DOHH2 (cell line): ENCODE data around the gene TRIM66.

Experiments used
- H3F3A ChIP-seq: fragments of 200-600 bp; sonication (generic), shearing (Covaris generic); 2 replicates; pipeline ENCODE4 v1.6.0; 2016; ENCODE audit warnings: antibody characterized with exemption, mild to moderate bottlenecking; ENCODE audit not compliant: control insufficient read depth, insufficient read depth
- H3K27ac ChIP-seq: fragments of 200-600 bp; sonication (generic); 2 replicates; pipeline ENCODE4 v1.5.1; 2014; ENCODE audit warnings: low read depth, mild to moderate bottlenecking, low read length, moderate library complexity
- H3K27me3 ChIP-seq: fragments of 200-600 bp; sonication (generic); 2 replicates; pipeline ENCODE4 v1.6.1; 2014; ENCODE audit warnings: mild to moderate bottlenecking, low read length, mixed read lengths; ENCODE audit not compliant: control insufficient read depth
- H3K36me3 ChIP-seq: fragments of 200-600 bp; sonication (generic); 2 replicates; pipeline ENCODE4 v1.6.1; 2014; ENCODE audit warnings: mild to moderate bottlenecking, low read length, moderate library complexity, mixed read lengths; ENCODE audit not compliant: control insufficient read depth
- H3K4me1 ChIP-seq: fragments of 200-600 bp; sonication (generic); 2 replicates; pipeline ENCODE4 v1.6.1; 2014; ENCODE audit warnings: mild to moderate bottlenecking, low read length, mixed read lengths; ENCODE audit not compliant: control insufficient read depth
- H3K4me2 ChIP-seq: fragments of 200-600 bp; sonication (generic); 2 replicates; pipeline ENCODE4 v1.6.0; 2014; ENCODE audit warnings: mild to moderate bottlenecking, low read length, moderate library complexity
- H3K4me3 ChIP-seq: fragments of 200-600 bp; sonication (generic); 2 replicates; pipeline ENCODE4 v1.5.1; 2014; ENCODE audit warnings: mild to moderate bottlenecking, low read length, mixed read lengths
- H3K79me2 ChIP-seq: fragments of 200-600 bp; sonication (generic); 2 replicates; pipeline ENCODE4 v1.6.1; 2014; ENCODE audit warnings: mild to moderate bottlenecking, low read length, mixed read lengths; ENCODE audit not compliant: control insufficient read depth
- H3K9me2 ChIP-seq: fragments of 200-600 bp; sonication (generic); replicated peaks from 2 replicates; pipeline ENCODE4 v1.6.1; 2014; ENCODE audit warnings: mild to moderate bottlenecking, low read length, mixed read lengths; ENCODE audit not compliant: control insufficient read depth
- H3K9me3 ChIP-seq: fragments of 200-600 bp; sonication (generic); 2 replicates; pipeline ENCODE4 v1.6.1; 2014; ENCODE audit warnings: antibody characterized with exemption, low read length, mixed read lengths; ENCODE audit not compliant: control insufficient read depth, insufficient read depth
- H4K20me1 ChIP-seq: fragments of 200-600 bp; sonication (generic); 2 replicates; pipeline ENCODE4 v1.6.0; 2014; ENCODE audit warnings: low read depth, mild to moderate bottlenecking, antibody characterized with exemption, low read length, moderate library complexity; ENCODE audit not compliant: control insufficient read depth, insufficient read depth
- EZH2phosphoT487 ChIP-seq: fragments of 200-600 bp; sonication (generic); IDR thresholded peaks from 2 replicates; pipeline ENCODE4 v1.6.1; 2017; ENCODE audit warnings: borderline replicate concordance, mild to moderate bottlenecking, antibody characterized with exemption, low read length, moderate library complexity, mixed read lengths
- TF ChIP-seq, protein P1 (sequence below): fragments of 200-600 bp; sonication (generic); IDR thresholded peaks from one replicate; pipeline ENCODE4 v1.5.1; 2014; ENCODE audit warnings: antibody characterized with exemption, mild to moderate bottlenecking, low read depth, low read length; ENCODE audit not compliant: poor library complexity, severe bottlenecking

TRIM66 gene

DNA sequence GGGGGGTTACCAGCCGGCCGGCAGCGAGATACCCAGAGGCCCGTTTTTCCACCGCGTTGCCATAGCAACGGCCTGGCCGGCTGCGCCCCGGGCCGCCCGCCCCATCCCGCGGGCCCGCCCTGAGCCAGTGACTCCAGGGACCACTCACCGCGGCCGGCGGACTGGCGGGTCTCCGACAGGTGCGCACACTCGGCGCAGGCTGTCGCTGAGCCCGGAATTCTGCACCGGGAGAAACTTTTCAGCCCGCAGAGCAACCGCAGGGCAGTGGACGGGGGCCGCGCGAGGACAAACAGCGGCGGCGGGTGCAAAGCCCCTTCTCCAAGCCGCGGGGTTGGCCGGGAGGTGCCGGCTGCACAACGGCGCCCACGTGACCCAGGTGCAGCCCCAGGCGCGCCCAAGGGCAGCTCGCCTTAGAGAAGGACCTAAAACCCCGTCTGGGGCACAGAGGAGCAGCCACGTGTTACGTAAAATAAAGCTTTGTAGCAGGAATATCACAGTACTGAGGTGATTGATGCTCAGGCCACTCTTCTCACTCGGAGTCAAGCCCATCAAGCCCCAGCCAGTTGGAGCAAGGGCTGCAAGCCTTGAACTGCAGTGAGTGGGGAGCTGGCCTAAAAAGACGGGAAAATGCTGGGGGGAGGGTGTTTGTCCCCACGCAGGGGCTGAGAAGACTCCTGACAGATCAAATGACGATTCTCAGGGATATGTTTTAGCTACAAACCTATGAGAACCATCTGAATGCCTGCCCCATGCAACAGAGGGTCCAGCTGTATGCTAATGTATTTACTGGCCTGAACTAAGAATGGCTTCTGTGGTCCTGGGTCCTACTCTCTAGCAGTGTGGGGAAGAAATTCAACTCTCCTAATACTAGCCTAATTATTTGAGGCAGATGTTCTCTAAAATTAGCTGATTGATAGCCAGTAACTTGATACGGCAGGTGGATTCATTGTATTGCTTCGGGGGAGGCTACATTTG, 88.2 kb downstream of the TRIM66 start, which contains the start of gene STK33:
TSS of gene STK33 (minus strand) at position 294 of the 975 bp plus-strand sequence. CDS start 119,323 bp downstream, outside the sequence.
- H3K27me3 ChIP-seq: no peaks in the 10 kb centered on the region
- H3K79me2 ChIP-seq: peaks cover 24% of the 10 kb centered on the region
- H3K4me1 ChIP-seq: peaks cover 31% of the 10 kb centered on the region
- no peaks in the 10 kb centered on the region for H3K36me3 ChIP-seq
- H3K4me3 ChIP-seq: peak within 1 kb of the TSS; percentile 89
- H4K20me1 ChIP-seq: no peaks in the 10 kb centered on the region
- peak within 1 kb of the TSS; percentile 83 for H3K4me2 ChIP-seq
- no peaks in the 10 kb centered on the region for H3K9me3 ChIP-seq
- no peaks in the 10 kb centered on the region for H3F3A ChIP-seq
- H3K27ac ChIP-seq: peak within 1 kb of the TSS; percentile 18; the same call in 1 of the 2 replicates
- no peak for TF ChIP-seq EZH2phosphoT487
- TF ChIP-seq, protein P1, sequence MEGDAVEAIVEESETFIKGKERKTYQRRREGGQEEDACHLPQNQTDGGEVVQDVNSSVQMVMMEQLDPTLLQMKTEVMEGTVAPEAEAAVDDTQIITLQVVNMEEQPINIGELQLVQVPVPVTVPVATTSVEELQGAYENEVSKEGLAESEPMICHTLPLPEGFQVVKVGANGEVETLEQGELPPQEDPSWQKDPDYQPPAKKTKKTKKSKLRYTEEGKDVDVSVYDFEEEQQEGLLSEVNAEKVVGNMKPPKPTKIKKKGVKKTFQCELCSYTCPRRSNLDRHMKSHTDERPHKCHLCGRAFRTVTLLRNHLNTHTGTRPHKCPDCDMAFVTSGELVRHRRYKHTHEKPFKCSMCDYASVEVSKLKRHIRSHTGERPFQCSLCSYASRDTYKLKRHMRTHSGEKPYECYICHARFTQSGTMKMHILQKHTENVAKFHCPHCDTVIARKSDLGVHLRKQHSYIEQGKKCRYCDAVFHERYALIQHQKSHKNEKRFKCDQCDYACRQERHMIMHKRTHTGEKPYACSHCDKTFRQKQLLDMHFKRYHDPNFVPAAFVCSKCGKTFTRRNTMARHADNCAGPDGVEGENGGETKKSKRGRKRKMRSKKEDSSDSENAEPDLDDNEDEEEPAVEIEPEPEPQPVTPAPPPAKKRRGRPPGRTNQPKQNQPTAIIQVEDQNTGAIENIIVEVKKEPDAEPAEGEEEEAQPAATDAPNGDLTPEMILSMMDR: no peak
- no peaks in the 10 kb centered on the region for H3K9me2 ChIP-seq

DNA sequence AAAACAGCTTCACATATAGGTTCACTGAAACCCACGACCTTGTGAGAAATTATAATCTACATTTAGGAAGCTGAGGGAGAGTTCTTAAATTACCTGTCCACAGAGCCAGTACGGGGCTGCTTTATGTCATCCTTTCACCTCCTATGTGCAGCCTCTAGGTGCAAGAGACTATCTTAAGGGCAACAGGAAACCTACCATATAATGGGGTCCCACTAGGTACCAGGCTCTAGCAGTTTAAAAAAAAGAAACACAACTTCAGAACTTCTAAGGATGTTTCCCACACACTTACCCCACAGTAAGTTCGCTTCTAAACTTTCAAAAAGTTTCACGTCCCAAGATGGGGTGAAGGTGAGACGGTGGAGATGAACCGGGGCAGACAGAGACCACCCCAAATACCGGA, 89.0 kb downstream of the TRIM66 start:
- H3K79me2 ChIP-seq: peaks cover 27% of the 10 kb centered on the region
- H3K27ac ChIP-seq: no peak overlapping the region
- H3F3A ChIP-seq: no peaks in the 10 kb centered on the region
- H3K4me2 ChIP-seq: peak overlapping the region; percentile 83
- no peaks in the 10 kb centered on the region for H4K20me1 ChIP-seq
- no peaks in the 10 kb centered on the region for H3K9me2 ChIP-seq
- H3K36me3 ChIP-seq: no peaks in the 10 kb centered on the region
- H3K27me3 ChIP-seq: no peaks in the 10 kb centered on the region
- H3K4me3 ChIP-seq: peak overlapping the region; percentile 89
- TF ChIP-seq EZH2phosphoT487: no peak
- TF ChIP-seq, protein P1: no peak
- H3K4me1 ChIP-seq: peaks cover 31% of the 10 kb centered on the region
- no peaks in the 10 kb centered on the region for H3K9me3 ChIP-seq

DNA sequence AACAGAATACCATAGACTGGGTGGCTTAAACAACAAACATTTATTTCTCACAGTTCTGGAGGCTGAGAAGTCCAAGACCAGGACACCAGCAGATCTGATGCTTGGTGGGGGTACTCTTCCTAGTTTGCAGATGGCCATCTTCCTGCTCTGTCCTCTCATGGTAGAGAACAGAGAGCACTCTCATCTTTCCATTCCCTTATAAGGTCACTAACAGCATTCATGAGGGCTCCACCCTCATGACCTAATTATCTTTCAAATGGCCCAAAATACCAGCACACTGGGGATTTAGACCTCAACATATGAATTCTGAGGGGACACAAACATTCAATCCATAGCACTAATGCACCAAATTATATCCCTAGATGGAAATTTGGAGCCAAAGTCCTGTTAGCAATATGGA, 94.5 kb downstream of the TRIM66 start:
- H3K4me3 ChIP-seq: no peak overlapping the region
- H3K9me2 ChIP-seq: no peaks in the 10 kb centered on the region; the same call in 1 of the 2 replicates
- peaks cover 3% of the 10 kb centered on the region for H3K4me1 ChIP-seq
- TF ChIP-seq EZH2phosphoT487: no peak
- TF ChIP-seq, protein P1: no peak
- H3K9me3 ChIP-seq: no peaks in the 10 kb centered on the region
- H3K36me3 ChIP-seq: no peaks in the 10 kb centered on the region
- no peaks in the 10 kb centered on the region for H3K27me3 ChIP-seq
- H3K79me2 ChIP-seq: peaks cover 21% of the 10 kb centered on the region
- H3K4me2 ChIP-seq: no peak overlapping the region
- no peak overlapping the region for H3K27ac ChIP-seq
- H4K20me1 ChIP-seq: no peaks in the 10 kb centered on the region
- H3F3A ChIP-seq: no peaks in the 10 kb centered on the region
